IMR-90 (cell line): ENCODE data around the gene CRYBB1.

Source experiments
- BHLHE40 ChIP-seq: fragments of 150-350 bp; IDR thresholded peaks from 2 replicates; pipeline ENCODE4 v1.6.1; 2016; ENCODE audit warnings: mild to moderate bottlenecking, low read depth, low read length
- POLR2A ChIP-seq: IDR thresholded peaks from 2 replicates; pipeline ENCODE4 v1.6.1; 2012; ENCODE audit warnings: mild to moderate bottlenecking, low read depth, low read length
- RCOR1 ChIP-seq: IDR thresholded peaks from 2 replicates; pipeline ENCODE4 v1.6.1; 2012; ENCODE audit warnings: mild to moderate bottlenecking, low read length, improper control_type of control experiment; ENCODE audit not compliant: insufficient replicate concordance
- TF ChIP-seq, protein P1 (sequence below): conservative IDR thresholded peaks from 2 replicates; pipeline ENCODE4 v1.5.1; 2012; ENCODE audit warnings: mild to moderate bottlenecking, low read depth, low read length, improper control_type of control experiment

DNA sequence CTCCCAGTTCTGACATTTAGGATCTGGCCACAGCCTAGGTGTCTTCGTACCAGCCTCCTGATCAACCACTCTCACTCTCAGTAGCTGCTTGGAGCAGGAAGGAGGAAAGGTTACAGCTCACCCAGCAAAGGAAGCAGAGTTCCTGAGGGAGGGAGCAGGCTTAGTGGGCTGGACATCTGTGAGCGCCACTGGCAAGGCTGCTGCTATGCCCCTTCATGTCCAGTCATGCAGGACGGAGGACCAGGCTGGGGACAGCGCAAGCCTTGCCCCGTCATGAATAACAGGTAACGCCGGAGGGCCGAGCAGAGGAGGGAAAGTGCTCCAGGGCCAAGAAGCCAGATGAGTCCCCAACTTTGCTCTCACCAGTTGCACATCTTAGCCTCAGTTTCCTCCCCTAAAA lies 53.6 kb downstream of the CRYBB1 start:
- TF ChIP-seq POLR2A (no peak), RCOR1 (no peak), BHLHE40 (no peak)
- TF ChIP-seq, protein P1, sequence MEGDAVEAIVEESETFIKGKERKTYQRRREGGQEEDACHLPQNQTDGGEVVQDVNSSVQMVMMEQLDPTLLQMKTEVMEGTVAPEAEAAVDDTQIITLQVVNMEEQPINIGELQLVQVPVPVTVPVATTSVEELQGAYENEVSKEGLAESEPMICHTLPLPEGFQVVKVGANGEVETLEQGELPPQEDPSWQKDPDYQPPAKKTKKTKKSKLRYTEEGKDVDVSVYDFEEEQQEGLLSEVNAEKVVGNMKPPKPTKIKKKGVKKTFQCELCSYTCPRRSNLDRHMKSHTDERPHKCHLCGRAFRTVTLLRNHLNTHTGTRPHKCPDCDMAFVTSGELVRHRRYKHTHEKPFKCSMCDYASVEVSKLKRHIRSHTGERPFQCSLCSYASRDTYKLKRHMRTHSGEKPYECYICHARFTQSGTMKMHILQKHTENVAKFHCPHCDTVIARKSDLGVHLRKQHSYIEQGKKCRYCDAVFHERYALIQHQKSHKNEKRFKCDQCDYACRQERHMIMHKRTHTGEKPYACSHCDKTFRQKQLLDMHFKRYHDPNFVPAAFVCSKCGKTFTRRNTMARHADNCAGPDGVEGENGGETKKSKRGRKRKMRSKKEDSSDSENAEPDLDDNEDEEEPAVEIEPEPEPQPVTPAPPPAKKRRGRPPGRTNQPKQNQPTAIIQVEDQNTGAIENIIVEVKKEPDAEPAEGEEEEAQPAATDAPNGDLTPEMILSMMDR: no peak
